DMS79 treated with DMSO at 0.1 percent for 48 hours (cell line): ENCODE results near the gene RAB11FIP3.
A peak's percentile ranks its signal among the peaks of the same experiment; 100 is the strongest.

ENCODE experiments used
- DNase-seq: peaks from one replicate; lab custom pipeline; 2025; lab: John Stamatoyannopoulos, UW

The RAB11FIP3 gene

DNA sequence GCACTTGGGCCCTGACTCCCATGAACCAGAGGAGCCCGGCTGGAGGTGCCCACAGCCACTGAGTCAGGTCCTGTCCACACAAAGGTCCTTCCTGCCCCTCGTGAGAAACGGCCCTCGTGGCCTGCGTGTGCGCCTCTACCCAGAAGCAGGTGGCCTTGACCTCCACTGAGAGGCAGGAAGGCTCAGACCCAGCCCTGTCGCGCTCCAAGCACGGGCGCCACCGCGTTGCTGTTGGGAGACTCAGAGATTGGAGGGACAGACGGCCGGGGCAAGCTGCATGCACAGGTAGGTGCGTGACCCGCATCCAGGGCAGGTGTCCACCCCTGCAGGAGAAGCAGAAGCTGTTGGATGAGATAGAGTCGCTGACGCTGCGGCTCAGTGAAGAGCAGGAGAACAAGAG lies 94.0 kb downstream of the RAB11FIP3 start:
- no peak for DNase-seq

GRCh38 chr16:519841-520687 lies 94.6 kb downstream of the RAB11FIP3 start:
- no peak for DNase-seq

GRCh38 chr16:520847-521246 lies 95.4 kb downstream of the RAB11FIP3 start:
- no peak for DNase-seq

GRCh38 chr16:521381-522210 lies 96.1 kb downstream of the RAB11FIP3 start:
- DNase-seq, result no peak

DNA sequence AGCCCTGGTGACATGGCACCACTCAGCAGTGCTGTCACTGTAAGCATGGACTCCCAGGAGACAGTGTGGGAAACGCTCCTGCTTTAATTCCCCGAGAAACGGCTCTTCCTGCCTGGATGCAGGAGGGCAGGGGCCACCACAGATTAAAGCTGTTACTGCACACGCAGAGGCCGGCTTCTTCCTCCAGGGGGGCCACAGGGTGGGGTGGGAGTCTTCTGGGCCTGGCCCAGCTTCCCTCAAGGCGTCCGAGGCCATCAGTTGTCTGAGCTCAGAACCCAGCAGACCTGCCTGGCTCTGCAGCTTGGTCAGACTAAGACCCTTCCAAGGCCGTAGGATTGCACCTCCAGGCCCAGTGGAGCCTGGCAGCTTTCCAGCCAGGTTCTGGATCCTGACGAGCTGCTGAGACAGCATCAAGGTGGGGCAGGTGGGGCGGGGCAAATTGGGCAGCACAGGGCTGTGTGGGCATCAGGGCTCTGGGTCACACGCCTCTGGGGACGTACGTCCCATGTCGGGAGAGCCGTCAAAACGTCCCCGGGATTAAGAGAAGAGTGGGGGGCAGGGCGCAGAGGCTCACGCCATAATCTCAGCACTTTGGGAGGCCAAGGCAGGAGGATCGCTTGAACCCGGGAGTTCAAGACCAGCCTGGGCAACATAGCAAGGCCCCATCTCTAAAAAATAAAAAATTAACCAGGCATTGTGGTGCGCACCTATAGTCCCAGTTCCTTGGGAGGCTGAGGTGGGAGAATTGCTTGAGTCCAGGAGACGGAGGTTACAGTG lies 97.1 kb downstream of the RAB11FIP3 start:
- DNase-seq, result no peak

GRCh38 chr16:523097-523741 lies 97.8 kb downstream of the RAB11FIP3 start:
- DNase-seq, result no peak

- DNase-seq, result no peak
These were observed 99.0 kb downstream of the RAB11FIP3 start for GRCh38 chr16:524274-525040.

DNA sequence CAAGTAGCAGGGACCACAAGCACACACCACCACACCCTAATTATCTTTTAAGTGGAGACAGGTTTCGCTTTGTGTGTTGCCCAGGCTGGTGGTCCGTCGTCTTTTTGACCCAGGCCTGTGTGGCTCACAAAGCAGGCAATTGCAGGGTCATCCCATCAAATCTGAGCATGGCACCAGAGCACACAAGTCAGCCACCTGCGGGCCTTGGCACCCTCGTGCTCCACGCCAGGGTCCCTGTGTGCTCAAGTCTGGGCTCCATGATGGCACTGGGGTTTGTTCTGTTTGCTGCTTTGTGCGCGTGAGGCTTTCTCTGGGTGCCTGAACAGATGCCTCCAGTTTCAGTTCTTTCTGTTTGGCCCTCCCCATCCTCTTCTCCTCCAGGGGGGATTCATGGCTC lies 99.7 kb downstream of the RAB11FIP3 start:
- no peak for DNase-seq

GRCh38 chr16:525520-526180 lies 100.2 kb downstream of the RAB11FIP3 start:
- peak; percentile 3 for DNase-seq

- DNase-seq, result peak; percentile 36
These were observed 100.9 kb downstream of the RAB11FIP3 start for GRCh38 chr16:526181-527014.

DNA sequence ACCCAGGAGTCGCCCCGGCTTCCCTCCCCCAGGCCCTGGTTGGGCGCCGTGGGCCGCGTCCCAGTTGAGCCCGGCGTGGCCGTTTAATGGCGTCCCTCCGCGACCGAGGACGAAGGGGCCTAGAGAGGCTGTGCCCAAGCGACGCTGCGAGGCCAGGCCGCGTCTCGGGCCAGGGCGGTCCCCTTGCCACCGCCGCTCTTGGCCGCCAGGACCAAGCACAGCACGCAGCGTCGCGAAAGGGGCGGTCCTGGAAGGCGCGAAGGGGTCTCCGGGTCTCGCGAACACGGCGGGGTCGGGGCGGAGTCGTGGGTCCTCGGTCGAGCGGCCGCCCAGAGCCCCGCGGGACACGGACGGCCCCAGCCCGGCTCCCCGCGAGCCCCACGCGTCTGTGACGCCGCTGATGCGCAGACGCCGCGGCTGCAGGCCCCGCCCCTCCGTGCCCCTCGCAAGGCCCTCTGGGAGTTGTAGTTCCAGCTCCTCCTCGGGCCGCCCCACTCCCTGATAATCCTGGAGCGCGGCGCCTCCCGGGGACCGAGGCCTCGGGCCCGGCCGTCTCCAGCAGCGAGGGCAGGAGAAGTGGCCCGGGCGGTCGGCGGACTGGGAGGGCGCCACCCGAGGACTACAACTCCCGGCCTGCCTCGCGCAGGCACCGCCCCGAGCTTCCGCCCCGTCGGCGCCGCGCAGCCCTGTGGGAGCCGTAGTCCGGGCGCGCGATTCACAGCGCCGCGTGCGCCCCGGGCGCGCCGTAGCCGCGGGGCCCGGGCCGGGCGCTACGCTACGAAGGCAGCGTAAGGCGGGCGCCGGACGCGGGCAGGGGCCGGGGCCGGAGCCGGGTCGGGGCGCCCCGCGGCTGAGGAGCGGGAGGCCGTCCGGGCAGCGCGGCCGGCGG lies 101.8 kb downstream of the RAB11FIP3 start, which contains the start of gene CAPN15:
TSS of gene CAPN15 (plus strand) at position 698 of the 889 bp plus-strand sequence. CDS start 19,127 bp downstream, outside the sequence.
- peak; percentile 77 for DNase-seq

DNA sequence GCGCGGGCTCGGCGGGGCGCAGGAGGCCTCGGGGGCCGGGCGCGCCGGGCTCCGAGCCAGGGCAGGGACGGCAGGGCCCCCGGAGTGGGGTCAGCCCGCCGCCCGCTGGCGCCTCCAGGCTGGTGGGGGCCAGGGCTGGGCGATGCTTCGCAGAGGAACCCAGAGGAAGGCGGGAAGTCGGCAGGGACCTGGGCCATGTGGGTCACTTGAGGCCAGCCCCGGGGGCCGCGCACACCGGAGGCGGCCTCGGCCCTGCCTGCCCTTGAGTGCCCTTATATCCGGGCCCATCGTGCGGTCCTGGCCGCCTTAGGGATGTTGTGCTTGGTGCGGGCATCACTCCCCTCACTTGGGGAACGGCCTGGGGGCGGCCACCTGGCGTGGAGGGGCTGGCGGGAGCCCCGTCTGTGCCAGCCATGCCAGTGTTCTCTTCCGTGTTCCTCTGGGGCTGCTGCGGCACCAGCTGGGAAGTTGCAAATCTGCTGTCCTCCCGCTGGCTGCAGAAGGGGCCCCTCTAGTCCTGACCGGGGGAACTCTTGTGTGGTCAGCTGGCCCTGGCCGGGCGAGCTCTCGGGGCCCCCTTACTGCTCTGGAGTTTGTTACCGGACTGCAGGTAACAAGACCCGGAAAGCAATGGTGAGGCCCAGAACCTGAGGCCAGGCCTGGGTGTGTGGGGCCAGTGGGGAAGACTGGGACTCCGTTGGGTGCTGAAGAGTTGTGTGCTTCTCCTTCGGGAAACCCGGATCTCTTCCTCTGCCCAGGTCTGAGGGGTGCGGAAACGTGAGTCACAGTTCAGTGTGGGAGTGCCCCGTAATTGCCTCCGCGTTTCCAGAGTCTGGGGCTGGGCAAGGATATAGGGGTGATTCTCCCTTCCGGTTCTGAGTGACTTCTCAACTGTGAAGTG lies 102.9 kb downstream of the RAB11FIP3 start:
- DNase-seq, result peak; percentile 1

- no peak for DNase-seq
These were observed 103.6 kb downstream of the RAB11FIP3 start for GRCh38 chr16:529012-529575.

- DNase-seq, result no peak
These were observed 104.8 kb downstream of the RAB11FIP3 start for GRCh38 chr16:530111-530817.

DNA sequence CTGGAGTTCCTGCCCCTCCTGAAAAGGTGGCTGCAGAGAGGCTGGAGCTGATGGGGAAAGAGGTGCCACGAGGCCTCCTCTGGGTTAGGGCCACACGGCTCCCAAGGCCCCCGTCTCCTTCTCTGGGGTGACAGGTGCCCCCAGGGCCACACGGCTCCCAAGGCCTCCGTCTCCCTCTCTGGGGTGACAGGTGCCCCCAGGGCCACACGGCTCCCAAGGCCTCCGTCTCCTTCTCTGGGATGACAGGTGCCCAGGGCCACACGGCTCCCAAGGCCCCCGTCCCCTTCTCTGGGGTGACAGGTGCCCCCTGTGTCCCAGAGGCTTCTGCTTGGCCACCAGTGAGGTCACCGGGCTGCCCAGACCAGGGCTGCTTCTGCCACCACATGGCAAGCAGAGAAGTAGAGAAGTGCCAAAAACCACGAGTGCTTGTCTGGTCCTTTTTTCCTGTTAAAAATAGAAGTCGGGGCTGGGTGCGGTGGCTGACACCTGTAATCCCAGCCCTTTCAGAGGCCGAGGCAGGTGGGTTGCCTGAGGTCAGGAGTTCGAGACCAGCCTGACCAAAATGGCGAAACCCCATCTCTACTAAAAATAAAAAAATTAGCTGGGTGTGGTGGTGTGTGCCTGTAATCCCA lies 106.2 kb downstream of the RAB11FIP3 start:
- DNase-seq, result no peak
